GM12878 (cell line): ENCODE data around the gene ANXA10.
A peak's percentile ranks its signal among the peaks of the same experiment; 100 is the strongest.

Experiments used
- ATF3 ChIP-seq: IDR thresholded peaks from 2 replicates; pipeline ENCODE4 v1.6.1; 2011; ENCODE audit warnings: low read depth, mild to moderate bottlenecking, low read length, moderate library complexity, borderline replicate concordance; ENCODE audit errors: extremely low read depth
- CREB1 ChIP-seq: IDR thresholded peaks from 2 replicates; pipeline ENCODE4 v1.6.1; 2012; ENCODE audit warnings: low read depth, mild to moderate bottlenecking, inconsistent platforms
- CTCF ChIP-seq, 3 experiments: IDR thresholded peaks in 2 of 3; conservative IDR thresholded peaks in 1 of 3; 2 replicates each; pipeline ENCODE4 v1.5.1; 2011; ENCODE audit warnings: low read depth in 3 of 3, low read length in 3 of 3, mild to moderate bottlenecking in 3 of 3, control low read depth in 2 of 3, moderate library complexity in 2 of 3, inconsistent platforms in 1 of 3, mixed read lengths in 1 of 3; ENCODE audit not compliant: control insufficient read depth in 2 of 3, insufficient read depth in 1 of 3; ENCODE audit errors: extremely low read depth in 1 of 3
- HDAC6 ChIP-seq: fragments of 200-600 bp; sonication (generic); IDR thresholded peaks from one replicate; pipeline ENCODE4 v1.8.0; 2017; ENCODE audit warnings: antibody characterized with exemption; ENCODE audit not compliant: unreplicated experiment
- JUND ChIP-seq: IDR thresholded peaks from 2 replicates; pipeline ENCODE4 v1.6.1; 2012; ENCODE audit warnings: low read depth, mild to moderate bottlenecking, low read length, improper control_type of control experiment, moderate library complexity
- POLR2A ChIP-seq: IDR thresholded peaks from 2 replicates; pipeline ENCODE4 v1.6.1; 2011; ENCODE audit warnings: low read depth, mild to moderate bottlenecking, low read length
- POLR2AphosphoS5 ChIP-seq: IDR thresholded peaks from 2 replicates; pipeline ENCODE4 v1.6.1; 2011; ENCODE audit warnings: mild to moderate bottlenecking, low read length, inconsistent platforms
- REST ChIP-seq: IDR thresholded peaks from 2 replicates; pipeline ENCODE4 v1.6.1; 2012; ENCODE audit warnings: mild to moderate bottlenecking, low read depth, low read length
- SREBF2 ChIP-seq: IDR thresholded peaks from 2 replicates; pipeline ENCODE4 v1.6.1; 2012; ENCODE audit warnings: mild to moderate bottlenecking, low read length
- TAF1 ChIP-seq: IDR thresholded peaks from 2 replicates; pipeline ENCODE4 v1.6.1; 2011; ENCODE audit warnings: mild to moderate bottlenecking, low read depth, low read length, borderline replicate concordance

DNA sequence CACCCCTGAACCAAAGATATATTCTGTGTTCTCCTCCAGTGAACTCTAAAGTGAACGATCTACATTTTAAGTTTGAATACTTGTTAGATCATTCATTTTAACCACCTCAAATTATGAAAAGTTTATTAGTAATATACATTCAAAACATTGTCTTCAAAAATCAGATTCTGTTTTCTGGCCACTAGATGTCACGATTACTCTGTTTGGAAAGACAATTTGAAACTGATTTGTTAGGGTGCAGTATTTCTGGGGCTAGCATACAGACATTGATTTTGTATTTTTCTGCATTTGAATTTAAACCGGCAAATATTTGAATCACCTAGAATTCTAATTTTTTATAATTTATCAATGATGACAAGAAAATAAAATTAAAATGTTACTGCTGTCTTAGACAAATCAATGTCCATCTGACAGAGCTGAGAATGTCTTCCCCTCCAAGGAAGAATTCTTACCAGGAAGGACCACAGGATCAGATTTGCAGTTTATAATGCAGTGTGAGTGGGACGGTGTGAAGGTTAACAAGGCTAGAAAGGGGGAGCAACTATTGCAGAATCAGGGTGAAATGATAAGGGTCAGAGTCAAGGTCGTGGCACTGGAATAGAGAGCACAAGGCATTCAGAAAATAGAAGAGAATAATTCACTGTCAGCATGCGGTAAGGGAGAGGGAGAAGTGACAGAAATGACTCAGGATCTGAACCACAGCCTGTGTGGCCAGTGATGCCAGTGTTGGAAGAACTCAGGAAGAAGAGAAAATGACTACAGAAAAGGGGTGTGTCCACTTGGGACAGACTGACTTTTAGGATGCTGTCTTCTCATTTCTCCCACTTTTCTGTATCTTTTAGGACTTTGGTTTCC lies 91.6 kb downstream of the ANXA10 start:
- no peak for TF ChIP-seq POLR2AphosphoS5
- TF ChIP-seq CREB1: no peak
- no peak for TF ChIP-seq TAF1
- TF ChIP-seq CTCF (IDR thresholded peaks at IDR 0.05 in 2 of 3, conservative IDR thresholded peaks at IDR 0.05 in 1 of 3; ENCODE audit: control insufficient read depth in 2 of 3, extremely low read depth in 1 of 3, insufficient read depth in 1 of 3, low read depth in 3 of 3, low read length in 3 of 3): peak; percentile 33 to 61 (median 47); a peak in 5 of 6 replicates
- no peak for TF ChIP-seq JUND
- no peak for TF ChIP-seq HDAC6
- no peak for TF ChIP-seq POLR2A
- no peak for TF ChIP-seq SREBF2
- no peak for TF ChIP-seq REST
- no peak for TF ChIP-seq ATF3
